Putamen (tissue), 1 donor: ENCODE results near the gene FOLR1.

Experiments used
- DNase-seq: peaks from one replicate; pipeline ENCODE4 v3.0.0-alpha.2; 2016; ENCODE audit warnings: low spot score

Gene FOLR1

GRCh38 chr11:72223615-72224563 lies 31.9 kb downstream of the FOLR1 start:
- peak; percentile 50 for DNase-seq

GRCh38 chr11:72224564-72225410 lies 32.8 kb downstream of the FOLR1 start, which contains the start of gene INPPL1:
Gene INPPL1 (plus strand): TSS chr11:72224767. CDS start chr11:72224985, 218 bp downstream.
- peak; percentile 34 for DNase-seq

GRCh38 chr11:72225411-72225951 lies 33.5 kb downstream of the FOLR1 start:
- DNase-seq = no peak

- DNase-seq = no peak
These were observed 34.8 kb downstream of the FOLR1 start for GRCh38 chr11:72226701-72227100.

GRCh38 chr11:72227316-72228228 lies 35.6 kb downstream of the FOLR1 start:
- DNase-seq = peak; percentile 38

GRCh38 chr11:72228229-72228843 lies 36.4 kb downstream of the FOLR1 start:
- no peak for DNase-seq

- DNase-seq = no peak
These were observed 36.9 kb downstream of the FOLR1 start for GRCh38 chr11:72228844-72229231.

- DNase-seq = peak; percentile 44
These were observed 37.5 kb downstream of the FOLR1 start for GRCh38 chr11:72229336-72229924.

- DNase-seq = no peak
These were observed 38.2 kb downstream of the FOLR1 start for GRCh38 chr11:72229925-72230763.

- DNase-seq = no peak
These were observed 38.9 kb downstream of the FOLR1 start for GRCh38 chr11:72230764-72231365.

- DNase-seq = no peak
These were observed 39.7 kb downstream of the FOLR1 start for GRCh38 chr11:72231396-72232259.

- DNase-seq = no peak
These were observed 40.5 kb downstream of the FOLR1 start for GRCh38 chr11:72232260-72233055.

GRCh38 chr11:72233056-72233772 lies 41.3 kb downstream of the FOLR1 start:
- no peak for DNase-seq

- no peak for DNase-seq
These were observed 42.0 kb downstream of the FOLR1 start for GRCh38 chr11:72233773-72234513.

- no peak for DNase-seq
These were observed 42.5 kb downstream of the FOLR1 start for GRCh38 chr11:72234514-72234830.

- DNase-seq = no peak
These were observed 43.0 kb downstream of the FOLR1 start for GRCh38 chr11:72234920-72235319.
